WTC11 (cell line): Measurements from ENCODE around the gene THSD4.

Experiments used
- FOXK1 ChIP-seq: sonication (generic); formaldehyde crosslinking; IDR thresholded peaks from 2 replicates; pipeline ENCODE4 v1.8.0; 2022; ENCODE audit warnings: mild to moderate bottlenecking, moderate library complexity, missing genetic modification reagents
- SMAD3 ChIP-seq: sonication (generic); formaldehyde crosslinking; IDR thresholded peaks from 2 replicates; pipeline ENCODE4 v1.8.0; 2022; ENCODE audit warnings: missing genetic modification reagents, mild to moderate bottlenecking, borderline replicate concordance
- TCF7 ChIP-seq: sonication (generic); formaldehyde crosslinking; IDR thresholded peaks from 2 replicates; pipeline ENCODE4 v1.8.0; 2022; ENCODE audit warnings: mild to moderate bottlenecking, low read depth, missing genetic modification reagents, moderate library complexity
- ZBTB21 ChIP-seq: sonication (generic); formaldehyde crosslinking; IDR thresholded peaks from 2 replicates; pipeline ENCODE4 v1.8.1; 2023; ENCODE audit warnings: mild to moderate bottlenecking, missing genetic modification reagents, borderline replicate concordance
- ZNF263 ChIP-seq: sonication (generic); formaldehyde crosslinking; IDR thresholded peaks from 2 replicates; pipeline ENCODE4 v1.8.1; 2022; ENCODE audit warnings: low read depth, mild to moderate bottlenecking, moderate library complexity, missing genetic modification reagents
- TF ChIP-seq, protein P1 (sequence below): fragments of 200-600 bp; IDR thresholded peaks from 2 replicates; pipeline ENCODE4 v1.8.0; 2022; ENCODE audit warnings: antibody characterized with exemption
- TF ChIP-seq, protein P2 (sequence below): sonication (generic); formaldehyde crosslinking; IDR thresholded peaks from 2 replicates; pipeline ENCODE4 v1.8.1; 2023; ENCODE audit warnings: mild to moderate bottlenecking, missing genetic modification reagents, moderate library complexity
- TF ChIP-seq, protein P3 (sequence below): sonication (generic); formaldehyde crosslinking; IDR thresholded peaks from 2 replicates; pipeline ENCODE4 v1.8.1; 2023; ENCODE audit warnings: mild to moderate bottlenecking, moderate library complexity, missing genetic modification reagents
- TF ChIP-seq, protein P4 (sequence below): sonication (generic); formaldehyde crosslinking; IDR thresholded peaks from 2 replicates; pipeline ENCODE4 v1.8.0; 2022; ENCODE audit warnings: mild to moderate bottlenecking, missing genetic modification reagents
- TF ChIP-seq, protein P5 (sequence below): sonication (generic); formaldehyde crosslinking; IDR thresholded peaks from 2 replicates; pipeline ENCODE4 v1.8.1; 2023; ENCODE audit warnings: mild to moderate bottlenecking, missing genetic modification reagents, borderline replicate concordance
- TF ChIP-seq, protein P6 (sequence below): sonication (generic); formaldehyde crosslinking; IDR thresholded peaks from 2 replicates; pipeline ENCODE4 v1.8.1; 2022; ENCODE audit warnings: mild to moderate bottlenecking, moderate library complexity, missing genetic modification reagents

DNA sequence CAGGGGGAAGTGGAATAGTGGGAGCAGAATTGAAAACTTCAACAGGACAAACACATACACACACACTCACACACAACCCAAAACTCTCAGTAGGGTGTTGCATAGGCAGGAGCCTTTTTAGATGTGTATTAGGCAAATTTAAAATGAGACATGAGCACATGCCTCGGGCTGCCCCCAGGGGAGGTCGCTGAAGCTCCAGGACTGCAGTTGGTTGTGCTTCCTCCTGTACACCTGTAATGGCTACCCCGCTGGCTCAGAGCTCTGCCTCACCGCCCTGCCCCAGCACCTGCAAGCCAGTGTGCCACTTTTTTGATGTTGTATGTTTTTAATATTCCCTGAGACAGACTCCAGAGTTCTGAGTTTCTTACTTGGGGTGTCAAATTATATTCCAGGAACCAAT is 391.7 kb downstream of the THSD4 start:
- TF ChIP-seq, protein P1, sequence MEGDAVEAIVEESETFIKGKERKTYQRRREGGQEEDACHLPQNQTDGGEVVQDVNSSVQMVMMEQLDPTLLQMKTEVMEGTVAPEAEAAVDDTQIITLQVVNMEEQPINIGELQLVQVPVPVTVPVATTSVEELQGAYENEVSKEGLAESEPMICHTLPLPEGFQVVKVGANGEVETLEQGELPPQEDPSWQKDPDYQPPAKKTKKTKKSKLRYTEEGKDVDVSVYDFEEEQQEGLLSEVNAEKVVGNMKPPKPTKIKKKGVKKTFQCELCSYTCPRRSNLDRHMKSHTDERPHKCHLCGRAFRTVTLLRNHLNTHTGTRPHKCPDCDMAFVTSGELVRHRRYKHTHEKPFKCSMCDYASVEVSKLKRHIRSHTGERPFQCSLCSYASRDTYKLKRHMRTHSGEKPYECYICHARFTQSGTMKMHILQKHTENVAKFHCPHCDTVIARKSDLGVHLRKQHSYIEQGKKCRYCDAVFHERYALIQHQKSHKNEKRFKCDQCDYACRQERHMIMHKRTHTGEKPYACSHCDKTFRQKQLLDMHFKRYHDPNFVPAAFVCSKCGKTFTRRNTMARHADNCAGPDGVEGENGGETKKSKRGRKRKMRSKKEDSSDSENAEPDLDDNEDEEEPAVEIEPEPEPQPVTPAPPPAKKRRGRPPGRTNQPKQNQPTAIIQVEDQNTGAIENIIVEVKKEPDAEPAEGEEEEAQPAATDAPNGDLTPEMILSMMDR = no peak
- no peak for TF ChIP-seq TCF7 (CRISPR knock-in tag)
- TF ChIP-seq, protein P2, sequence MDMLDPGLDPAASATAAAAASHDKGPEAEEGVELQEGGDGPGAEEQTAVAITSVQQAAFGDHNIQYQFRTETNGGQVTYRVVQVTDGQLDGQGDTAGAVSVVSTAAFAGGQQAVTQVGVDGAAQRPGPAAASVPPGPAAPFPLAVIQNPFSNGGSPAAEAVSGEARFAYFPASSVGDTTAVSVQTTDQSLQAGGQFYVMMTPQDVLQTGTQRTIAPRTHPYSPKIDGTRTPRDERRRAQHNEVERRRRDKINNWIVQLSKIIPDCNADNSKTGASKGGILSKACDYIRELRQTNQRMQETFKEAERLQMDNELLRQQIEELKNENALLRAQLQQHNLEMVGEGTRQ (CRISPR knock-in tag) = no peak
- TF ChIP-seq, protein P3, sequence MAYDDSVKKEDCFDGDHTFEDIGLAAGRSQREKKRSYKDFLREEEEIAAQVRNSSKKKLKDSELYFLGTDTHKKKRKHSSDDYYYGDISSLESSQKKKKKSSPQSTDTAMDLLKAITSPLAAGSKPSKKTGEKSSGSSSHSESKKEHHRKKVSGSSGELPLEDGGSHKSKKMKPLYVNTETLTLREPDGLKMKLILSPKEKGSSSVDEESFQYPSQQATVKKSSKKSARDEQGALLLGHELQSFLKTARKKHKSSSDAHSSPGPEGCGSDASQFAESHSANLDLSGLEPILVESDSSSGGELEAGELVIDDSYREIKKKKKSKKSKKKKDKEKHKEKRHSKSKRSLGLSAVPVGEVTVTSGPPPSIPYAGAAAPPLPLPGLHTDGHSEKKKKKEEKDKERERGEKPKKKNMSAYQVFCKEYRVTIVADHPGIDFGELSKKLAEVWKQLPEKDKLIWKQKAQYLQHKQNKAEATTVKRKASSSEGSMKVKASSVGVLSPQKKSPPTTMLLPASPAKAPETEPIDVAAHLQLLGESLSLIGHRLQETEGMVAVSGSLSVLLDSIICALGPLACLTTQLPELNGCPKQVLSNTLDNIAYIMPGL (CRISPR knock-in tag) = no peak
- TF ChIP-seq, protein P4, sequence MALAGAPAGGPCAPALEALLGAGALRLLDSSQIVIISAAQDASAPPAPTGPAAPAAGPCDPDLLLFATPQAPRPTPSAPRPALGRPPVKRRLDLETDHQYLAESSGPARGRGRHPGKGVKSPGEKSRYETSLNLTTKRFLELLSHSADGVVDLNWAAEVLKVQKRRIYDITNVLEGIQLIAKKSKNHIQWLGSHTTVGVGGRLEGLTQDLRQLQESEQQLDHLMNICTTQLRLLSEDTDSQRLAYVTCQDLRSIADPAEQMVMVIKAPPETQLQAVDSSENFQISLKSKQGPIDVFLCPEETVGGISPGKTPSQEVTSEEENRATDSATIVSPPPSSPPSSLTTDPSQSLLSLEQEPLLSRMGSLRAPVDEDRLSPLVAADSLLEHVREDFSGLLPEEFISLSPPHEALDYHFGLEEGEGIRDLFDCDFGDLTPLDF (CRISPR knock-in tag) = no peak
- TF ChIP-seq, protein P5, sequence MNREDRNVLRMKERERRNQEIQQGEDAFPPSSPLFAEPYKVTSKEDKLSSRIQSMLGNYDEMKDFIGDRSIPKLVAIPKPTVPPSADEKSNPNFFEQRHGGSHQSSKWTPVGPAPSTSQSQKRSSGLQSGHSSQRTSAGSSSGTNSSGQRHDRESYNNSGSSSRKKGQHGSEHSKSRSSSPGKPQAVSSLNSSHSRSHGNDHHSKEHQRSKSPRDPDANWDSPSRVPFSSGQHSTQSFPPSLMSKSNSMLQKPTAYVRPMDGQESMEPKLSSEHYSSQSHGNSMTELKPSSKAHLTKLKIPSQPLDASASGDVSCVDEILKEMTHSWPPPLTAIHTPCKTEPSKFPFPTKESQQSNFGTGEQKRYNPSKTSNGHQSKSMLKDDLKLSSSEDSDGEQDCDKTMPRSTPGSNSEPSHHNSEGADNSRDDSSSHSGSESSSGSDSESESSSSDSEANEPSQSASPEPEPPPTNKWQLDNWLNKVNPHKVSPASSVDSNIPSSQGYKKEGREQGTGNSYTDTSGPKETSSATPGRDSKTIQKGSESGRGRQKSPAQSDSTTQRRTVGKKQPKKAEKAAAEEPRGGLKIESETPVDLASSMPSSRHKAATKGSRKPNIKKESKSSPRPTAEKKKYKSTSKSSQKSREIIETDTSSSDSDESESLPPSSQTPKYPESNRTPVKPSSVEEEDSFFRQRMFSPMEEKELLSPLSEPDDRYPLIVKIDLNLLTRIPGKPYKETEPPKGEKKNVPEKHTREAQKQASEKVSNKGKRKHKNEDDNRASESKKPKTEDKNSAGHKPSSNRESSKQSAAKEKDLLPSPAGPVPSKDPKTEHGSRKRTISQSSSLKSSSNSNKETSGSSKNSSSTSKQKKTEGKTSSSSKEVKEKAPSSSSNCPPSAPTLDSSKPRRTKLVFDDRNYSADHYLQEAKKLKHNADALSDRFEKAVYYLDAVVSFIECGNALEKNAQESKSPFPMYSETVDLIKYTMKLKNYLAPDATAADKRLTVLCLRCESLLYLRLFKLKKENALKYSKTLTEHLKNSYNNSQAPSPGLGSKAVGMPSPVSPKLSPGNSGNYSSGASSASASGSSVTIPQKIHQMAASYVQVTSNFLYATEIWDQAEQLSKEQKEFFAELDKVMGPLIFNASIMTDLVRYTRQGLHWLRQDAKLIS (CRISPR knock-in tag) = no peak
- TF ChIP-seq SMAD3 (CRISPR knock-in tag) = no peak
- no peak for TF ChIP-seq FOXK1 (CRISPR knock-in tag)
- TF ChIP-seq, protein P6, sequence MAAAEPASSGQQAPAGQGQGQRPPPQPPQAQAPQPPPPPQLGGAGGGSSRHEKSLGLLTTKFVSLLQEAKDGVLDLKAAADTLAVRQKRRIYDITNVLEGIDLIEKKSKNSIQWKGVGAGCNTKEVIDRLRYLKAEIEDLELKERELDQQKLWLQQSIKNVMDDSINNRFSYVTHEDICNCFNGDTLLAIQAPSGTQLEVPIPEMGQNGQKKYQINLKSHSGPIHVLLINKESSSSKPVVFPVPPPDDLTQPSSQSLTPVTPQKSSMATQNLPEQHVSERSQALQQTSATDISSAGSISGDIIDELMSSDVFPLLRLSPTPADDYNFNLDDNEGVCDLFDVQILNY = no peak
- TF ChIP-seq ZBTB21 (CRISPR knock-in tag) = no peak
- TF ChIP-seq ZNF263 (CRISPR knock-in tag) = no peak
